Neural progenitor cell (in vitro differentiated cells): Measurements from ENCODE around the gene PIK3R2. TPM values are rescaled to one million over a fixed set of nuclear protein-coding genes. Genes with fewer than 3 reads are reported as not detected.

Experiments
- DNase-seq: peaks from one replicate; pipeline ENCODE4 v3.0.0-alpha.2; 2016; ENCODE audit warnings: low spot score
- H2AFZ ChIP-seq: fragments of 200-600 bp; sonication (generic); replicated peaks from 2 replicates; pipeline ENCODE4 v1.6.1; 2016; ENCODE audit warnings: antibody characterized with exemption
- H3F3A ChIP-seq: fragments of 200-600 bp; sonication (generic); 2 replicates; pipeline ENCODE4 v1.6.1; 2016; ENCODE audit warnings: antibody characterized with exemption, low read depth
- H3K27ac ChIP-seq: fragments of 200-600 bp; sonication (generic); 2 replicates; pipeline ENCODE4 v1.5.1; 2016; ENCODE audit warnings: mild to moderate bottlenecking
- H3K27me3 ChIP-seq: fragments of 200-600 bp; sonication (generic); 2 replicates; pipeline ENCODE4 v1.6.1; 2016; ENCODE audit warnings: mild to moderate bottlenecking, moderate library complexity
- H3K36me3 ChIP-seq: fragments of 200-600 bp; sonication (generic); 2 replicates; pipeline ENCODE4 v1.5.1; 2016
- H3K4me1 ChIP-seq: fragments of 200-600 bp; sonication (generic); 2 replicates; pipeline ENCODE4 v1.6.1; 2016; ENCODE audit warnings: mixed run types
- H3K4me2 ChIP-seq: fragments of 200-600 bp; sonication (generic); 2 replicates; pipeline ENCODE4 v1.6.1; 2016
- H3K4me3 ChIP-seq: fragments of 200-600 bp; sonication (generic); 2 replicates; pipeline ENCODE4 v1.5.1; 2016
- H3K79me2 ChIP-seq: fragments of 200-600 bp; sonication (generic); 2 replicates; pipeline ENCODE4 v1.6.1; 2016; ENCODE audit warnings: low read depth
- H3K9ac ChIP-seq: fragments of 200-600 bp; sonication (generic); 2 replicates; pipeline ENCODE4 v1.6.1; 2016
- H3K9me3 ChIP-seq: fragments of 200-600 bp; sonication (generic); 2 replicates; pipeline ENCODE4 v1.5.1; 2016; ENCODE audit warnings: low read depth
- H4K20me1 ChIP-seq: fragments of 200-600 bp; sonication (generic); 2 replicates; pipeline ENCODE4 v1.6.1; 2016; ENCODE audit warnings: low read depth
- H3K27ac Mint-ChIP-seq: 3 replicates; pipeline ENCODE4 v1.8.0; 2021; ENCODE audit warnings: mixed read lengths
- H3K27me3 Mint-ChIP-seq: 2 replicates; pipeline ENCODE4 v1.8.0; 2022; ENCODE audit warnings: low read depth, mild to moderate bottlenecking, inconsistent platforms, moderate library complexity, mixed read lengths; ENCODE audit not compliant: insufficient read depth
- H3K36me3 Mint-ChIP-seq: 3 replicates; pipeline ENCODE4 v1.8.0; 2021; ENCODE audit warnings: mixed read lengths
- H3K4me1 Mint-ChIP-seq: 3 replicates; pipeline ENCODE4 v1.8.0; 2021; ENCODE audit warnings: mixed read lengths
- H3K4me3 Mint-ChIP-seq: 3 replicates; pipeline ENCODE4 v1.8.0; 2021; ENCODE audit warnings: mild to moderate bottlenecking, moderate library complexity, mixed read lengths
- H3K9me3 Mint-ChIP-seq: 3 replicates; pipeline ENCODE4 v1.8.0; 2020; ENCODE audit warnings: mixed read lengths
- EZH2 ChIP-seq: fragments of 200-600 bp; sonication (generic); IDR thresholded peaks from 2 replicates; pipeline ENCODE4 v1.6.1; 2017; ENCODE audit warnings: antibody characterized with exemption, mild to moderate bottlenecking, moderate library complexity
- EZH2phosphoT487 ChIP-seq: fragments of 200-600 bp; sonication (generic); IDR thresholded peaks from 2 replicates; pipeline ENCODE4 v1.6.1; 2017; ENCODE audit warnings: antibody characterized with exemption
- total RNA-seq: library from RNA; depleted of rRNA; stranded (reverse); fragments of >200 nt; gene quantifications from 2 replicates; pipeline ENCODE4 v1.2.3, GENCODE V29; 2015; ENCODE audit warnings: low replicate concordance
- TF ChIP-seq, protein P1 (sequence below): fragments of 200-600 bp; sonication (generic); IDR thresholded peaks from 2 replicates; pipeline ENCODE4 v1.5.1; 2017; ENCODE audit warnings: antibody characterized with exemption, mild to moderate bottlenecking

The PIK3R2 gene
- total RNA-seq, 1 donor from 2014 or later: 21.4 TPM

DNA sequence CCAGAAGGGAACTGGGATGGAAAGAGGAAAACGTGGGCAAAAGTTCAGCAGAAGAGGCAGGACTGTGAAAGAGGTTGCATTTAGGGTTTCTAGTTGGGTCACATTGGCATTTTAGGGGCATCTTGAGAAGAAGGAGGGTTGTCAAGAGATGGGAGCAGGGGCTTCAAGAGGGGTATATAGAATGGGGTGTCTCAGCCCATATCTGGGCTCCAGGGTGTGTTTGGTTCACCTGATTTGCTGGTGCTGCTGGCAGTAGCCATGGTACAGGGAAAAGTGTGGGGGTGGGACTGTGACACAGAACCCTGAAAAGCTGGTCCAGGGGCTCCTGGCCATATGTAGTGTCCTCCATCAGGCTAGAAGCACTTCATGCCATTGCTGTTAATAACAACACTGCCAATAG is 32.8 kb upstream of the PIK3R2 start:
- Histone ChIP-seq H3K79me2 (peaks cover 10% of the 10 kb centered on the region), H3K27ac (no peak overlapping the region), H3K9ac (no peak overlapping the region), H3K27me3 (no peaks in the 10 kb centered on the region), H3K4me3 (no peak overlapping the region), H3K4me2 (no peak overlapping the region), H4K20me1 (peaks cover 20% of the 10 kb centered on the region), H3K4me1 (peaks cover 4% of the 10 kb centered on the region), H3K9me3 (no peaks in the 10 kb centered on the region), H3F3A (peaks cover 11% of the 10 kb centered on the region), H2AFZ (no peak overlapping the region), H3K36me3 (no peaks in the 10 kb centered on the region)
- no peak for TF ChIP-seq EZH2
- Mint-ChIP-seq H3K27ac (no peak overlapping the region), H3K4me3 (peak overlapping the region; percentile 34), H3K9me3 (no peaks in the 10 kb centered on the region), H3K4me1 (peaks cover 27% of the 10 kb centered on the region), H3K27me3 (peaks cover 10% of the 10 kb centered on the region), H3K36me3 (peaks cover 2% of the 10 kb centered on the region)
- no peak for DNase-seq

DNA sequence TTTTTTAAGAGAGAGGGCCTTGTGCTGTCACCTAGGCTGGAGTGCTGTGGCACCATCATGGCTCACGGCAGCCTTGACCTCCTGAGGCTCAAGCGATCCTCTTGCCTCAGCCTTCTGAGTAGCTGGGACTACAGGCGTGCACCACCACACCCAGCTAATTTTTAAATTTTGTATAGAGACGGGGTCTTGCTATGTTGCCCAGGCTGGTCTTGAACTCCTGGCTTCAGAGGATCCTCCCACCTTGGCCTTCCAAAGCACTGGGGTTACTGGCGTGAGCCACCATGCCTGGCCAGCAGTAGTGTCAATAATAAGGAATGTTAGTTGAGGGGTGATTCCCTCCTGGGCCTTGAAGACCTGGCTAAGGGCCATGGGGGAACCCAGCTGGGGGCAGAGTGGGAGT is 31.8 kb upstream of the PIK3R2 start:
- peaks cover 4% of the 10 kb centered on the region for H3K4me1 ChIP-seq
- TF ChIP-seq, protein P1, sequence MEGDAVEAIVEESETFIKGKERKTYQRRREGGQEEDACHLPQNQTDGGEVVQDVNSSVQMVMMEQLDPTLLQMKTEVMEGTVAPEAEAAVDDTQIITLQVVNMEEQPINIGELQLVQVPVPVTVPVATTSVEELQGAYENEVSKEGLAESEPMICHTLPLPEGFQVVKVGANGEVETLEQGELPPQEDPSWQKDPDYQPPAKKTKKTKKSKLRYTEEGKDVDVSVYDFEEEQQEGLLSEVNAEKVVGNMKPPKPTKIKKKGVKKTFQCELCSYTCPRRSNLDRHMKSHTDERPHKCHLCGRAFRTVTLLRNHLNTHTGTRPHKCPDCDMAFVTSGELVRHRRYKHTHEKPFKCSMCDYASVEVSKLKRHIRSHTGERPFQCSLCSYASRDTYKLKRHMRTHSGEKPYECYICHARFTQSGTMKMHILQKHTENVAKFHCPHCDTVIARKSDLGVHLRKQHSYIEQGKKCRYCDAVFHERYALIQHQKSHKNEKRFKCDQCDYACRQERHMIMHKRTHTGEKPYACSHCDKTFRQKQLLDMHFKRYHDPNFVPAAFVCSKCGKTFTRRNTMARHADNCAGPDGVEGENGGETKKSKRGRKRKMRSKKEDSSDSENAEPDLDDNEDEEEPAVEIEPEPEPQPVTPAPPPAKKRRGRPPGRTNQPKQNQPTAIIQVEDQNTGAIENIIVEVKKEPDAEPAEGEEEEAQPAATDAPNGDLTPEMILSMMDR: no peak
- TF ChIP-seq EZH2 (no peak), EZH2phosphoT487 (no peak)
- no peaks in the 10 kb centered on the region for H3K9me3 ChIP-seq
- no peaks in the 10 kb centered on the region for H3K9me3 Mint-ChIP-seq
- H3K27me3 ChIP-seq: no peaks in the 10 kb centered on the region
- H3K4me1 Mint-ChIP-seq: peaks cover 24% of the 10 kb centered on the region
- peaks cover 10% of the 10 kb centered on the region for H3K79me2 ChIP-seq
- peaks cover 10% of the 10 kb centered on the region for H3K27me3 Mint-ChIP-seq
- peaks cover 11% of the 10 kb centered on the region for H3F3A ChIP-seq
- no peaks in the 10 kb centered on the region for H3K36me3 ChIP-seq
- no peak overlapping the region for H2AFZ ChIP-seq
- no peak overlapping the region for H3K4me3 ChIP-seq
- H3K4me3 Mint-ChIP-seq: no peak overlapping the region
- H3K27ac Mint-ChIP-seq: no peak overlapping the region
- H3K4me2 ChIP-seq: no peak overlapping the region
- H3K9ac ChIP-seq: no peak overlapping the region
- H3K27ac ChIP-seq: no peak overlapping the region
- no peak for DNase-seq
- H3K36me3 Mint-ChIP-seq: peaks cover 5% of the 10 kb centered on the region
- peaks cover 20% of the 10 kb centered on the region for H4K20me1 ChIP-seq

DNA sequence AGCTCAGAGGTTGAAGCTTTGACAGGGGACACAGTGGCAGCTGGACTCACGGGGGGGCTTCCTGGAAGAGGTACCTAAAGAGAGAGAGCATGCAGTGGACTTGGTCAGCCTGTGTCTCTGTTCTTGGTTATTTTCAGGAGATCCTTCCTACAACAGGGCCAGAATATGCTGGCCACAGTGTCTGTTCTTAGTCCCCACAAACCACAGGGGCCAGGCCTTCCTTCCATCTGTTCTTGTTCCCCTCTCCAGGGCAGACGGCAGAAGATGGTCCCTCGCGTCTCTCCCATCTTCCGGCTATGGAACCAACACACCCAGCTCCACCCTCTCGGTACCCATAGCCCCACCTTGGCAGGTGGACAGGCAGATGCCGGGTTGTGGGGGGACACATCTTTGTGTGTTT is 30.5 kb upstream of the PIK3R2 start:
- Mint-ChIP-seq H3K27me3 (peaks cover 7% of the 10 kb centered on the region), H3K36me3 (peaks cover 5% of the 10 kb centered on the region), H3K4me3 (no peak overlapping the region), H3K4me1 (peaks cover 17% of the 10 kb centered on the region), H3K27ac (no peak overlapping the region), H3K9me3 (no peaks in the 10 kb centered on the region)
- H3K27me3 ChIP-seq: no peaks in the 10 kb centered on the region
- H2AFZ ChIP-seq: no peak overlapping the region
- H3K4me3 ChIP-seq: no peak overlapping the region
- H3K4me1 ChIP-seq: peaks cover 1% of the 10 kb centered on the region
- H3K27ac ChIP-seq: no peak overlapping the region
- no peak for DNase-seq
- peaks cover 20% of the 10 kb centered on the region for H4K20me1 ChIP-seq
- no peak overlapping the region for H3K9ac ChIP-seq
- H3K36me3 ChIP-seq: no peaks in the 10 kb centered on the region
- TF ChIP-seq EZH2: no peak
- H3K4me2 ChIP-seq: no peak overlapping the region
- H3K9me3 ChIP-seq: no peaks in the 10 kb centered on the region
- peaks cover 7% of the 10 kb centered on the region for H3F3A ChIP-seq
- H3K79me2 ChIP-seq: peaks cover 10% of the 10 kb centered on the region

DNA sequence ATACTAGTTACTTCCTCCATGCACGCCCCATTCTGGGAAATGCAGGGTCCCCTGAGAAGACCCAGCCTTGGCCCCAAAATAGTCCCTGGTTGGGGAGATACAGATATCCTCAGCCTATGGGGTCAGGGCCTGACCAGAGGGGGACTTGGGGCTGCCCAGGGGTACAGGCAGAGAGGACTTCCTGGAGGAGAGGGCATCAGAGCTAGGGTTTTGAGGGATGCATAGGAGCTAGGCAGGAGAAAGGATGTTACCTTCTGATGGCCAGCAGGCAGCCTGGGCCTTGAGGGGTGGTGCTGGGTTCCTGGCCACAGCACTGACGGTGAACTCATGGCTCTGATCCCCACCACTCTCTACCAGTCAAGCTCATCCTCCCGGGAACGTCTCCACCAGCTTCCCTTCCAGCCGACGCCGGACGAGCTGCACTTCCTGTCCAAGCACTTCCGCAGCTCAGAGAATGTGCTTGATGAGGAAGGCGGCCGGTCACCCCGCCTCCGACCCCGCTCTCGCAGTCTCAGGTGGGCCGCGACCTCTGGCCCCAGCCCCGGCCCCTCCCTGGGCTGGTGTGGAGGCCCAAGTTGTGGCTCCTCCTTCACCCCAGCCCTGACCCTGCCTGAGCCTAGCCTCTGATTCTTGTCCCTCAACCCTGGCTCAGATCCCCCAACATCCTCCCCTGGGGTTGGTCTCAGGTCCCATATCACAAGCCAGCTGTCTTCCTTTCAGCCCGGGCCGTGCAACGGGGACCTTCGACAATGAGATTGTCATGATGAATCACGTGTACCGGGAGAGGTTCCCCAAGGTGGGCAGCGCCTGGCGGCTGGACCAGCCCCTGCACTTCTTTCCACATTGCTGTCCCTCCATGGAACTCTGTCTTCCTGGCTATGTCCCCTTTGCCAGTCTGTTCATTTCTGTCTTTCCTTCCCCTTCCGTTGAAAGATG is 29.8 kb upstream of the PIK3R2 start:
- H3K9me3 Mint-ChIP-seq: no peaks in the 10 kb centered on the region
- H3K36me3 Mint-ChIP-seq: peaks cover 5% of the 10 kb centered on the region
- no peaks in the 10 kb centered on the region for H3K36me3 ChIP-seq
- DNase-seq: no peak
- no peak overlapping the region for H3K4me2 ChIP-seq
- H3K4me3 ChIP-seq: no peak overlapping the region
- no peak overlapping the region for H3K4me3 Mint-ChIP-seq
- H4K20me1 ChIP-seq: peaks cover 20% of the 10 kb centered on the region
- peaks cover 5% of the 10 kb centered on the region for H3K27me3 Mint-ChIP-seq
- H3K27me3 ChIP-seq: no peaks in the 10 kb centered on the region
- peaks cover 16% of the 10 kb centered on the region for H3K4me1 Mint-ChIP-seq
- peaks cover 10% of the 10 kb centered on the region for H3K79me2 ChIP-seq
- H3K9ac ChIP-seq: no peak overlapping the region
- H2AFZ ChIP-seq: no peak overlapping the region
- H3K4me1 ChIP-seq: no peaks in the 10 kb centered on the region
- peaks cover 6% of the 10 kb centered on the region for H3F3A ChIP-seq
- TF ChIP-seq, protein P1: no peak
- TF ChIP-seq EZH2 (no peak), EZH2phosphoT487 (no peak)
- H3K27ac Mint-ChIP-seq: no peak overlapping the region
- H3K27ac ChIP-seq: no peak overlapping the region
- no peaks in the 10 kb centered on the region for H3K9me3 ChIP-seq
